DMS153 (cell line): ENCODE measurements around the gene PFDN2.
A peak's percentile ranks its signal among the peaks of the same experiment; 100 is the strongest.
"Not testable (repeated sequence)": the region's sequence is repeated elsewhere in the genome, so short reads cannot be mapped to it uniquely, and the experiment has no call there.

Experiments
- DNase-seq: peaks from one replicate; lab custom pipeline; 2025; lab: John Stamatoyannopoulos, UW

PFDN2 gene

DNA sequence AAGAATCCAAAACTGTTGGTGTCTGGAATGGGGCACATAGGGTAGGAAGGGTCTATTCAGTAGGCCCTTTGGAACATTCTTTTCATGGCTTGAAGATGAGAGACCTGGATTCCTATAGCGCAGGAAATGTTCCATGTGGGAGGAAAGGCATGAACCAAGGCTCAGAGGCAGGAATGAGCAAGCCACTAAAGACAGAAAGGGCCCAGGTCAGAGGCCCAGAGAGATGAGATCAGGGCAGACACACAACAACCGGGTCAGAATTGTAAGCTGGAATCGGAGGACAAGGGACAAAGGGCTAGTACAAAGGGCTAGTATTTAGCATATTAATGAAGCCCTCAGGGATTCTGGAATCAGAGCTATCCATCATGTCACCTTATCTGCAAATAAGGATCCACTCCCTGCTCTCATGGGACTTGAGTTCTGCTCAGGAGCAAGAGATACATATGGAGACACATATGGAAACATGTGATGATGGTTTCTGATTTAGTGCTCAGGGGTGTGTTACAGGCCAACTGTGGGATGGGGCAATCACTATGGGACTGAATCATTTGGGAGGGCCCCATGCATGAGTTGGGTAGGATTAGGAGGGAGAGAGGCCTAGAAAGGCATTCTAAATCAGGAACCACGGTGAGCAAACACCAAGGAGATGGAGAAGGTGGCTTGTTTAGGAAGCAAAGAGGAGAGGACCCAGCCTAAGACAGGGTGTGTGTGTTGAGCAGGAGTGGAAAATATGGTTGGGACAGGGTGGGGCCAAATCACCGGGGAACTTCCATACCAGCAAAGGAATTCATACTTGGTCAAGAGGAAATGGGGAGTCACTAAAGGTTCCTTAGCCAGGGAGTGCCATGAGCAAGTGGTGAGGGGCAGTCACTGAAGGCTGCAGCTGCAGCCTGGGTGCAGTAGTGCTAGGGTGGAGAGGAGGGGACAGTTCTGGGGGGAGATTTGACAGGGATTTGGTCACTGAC is 37.1 kb downstream of the PFDN2 start:
- DNase-seq: no peak

DNA sequence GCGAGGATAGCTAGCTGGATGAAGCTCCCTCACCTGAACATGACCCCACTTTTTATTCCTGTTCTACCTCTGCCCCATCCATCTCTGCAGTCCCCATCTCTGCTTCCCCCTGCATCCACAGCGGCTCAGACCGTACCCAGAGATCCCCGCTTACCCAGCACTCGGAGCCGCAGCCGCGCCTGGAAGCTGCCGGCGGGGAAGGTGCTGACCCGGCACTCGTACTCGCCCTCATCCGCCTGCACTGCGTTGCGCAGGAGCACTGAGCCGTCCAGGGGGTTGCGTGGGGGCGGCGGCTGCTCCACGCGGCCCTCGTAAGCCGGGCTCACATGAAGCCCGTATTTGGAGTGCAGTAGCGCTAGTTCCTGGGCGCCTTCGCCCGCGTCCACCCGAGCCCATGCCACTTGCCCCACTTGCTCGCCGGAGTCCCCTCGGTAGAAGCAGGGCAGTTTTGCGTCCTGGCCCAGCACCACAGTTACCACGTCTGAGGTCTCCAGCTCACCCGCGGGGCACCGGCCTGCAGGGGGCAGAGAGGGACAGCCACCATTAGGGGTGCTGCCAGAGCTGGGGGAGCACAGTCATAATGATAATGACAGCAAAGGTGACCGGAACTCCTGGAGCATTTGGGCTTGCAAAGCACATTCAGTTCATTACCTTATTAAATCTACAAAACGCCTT is 38.3 kb downstream of the PFDN2 start:
- DNase-seq: no peak

DNA sequence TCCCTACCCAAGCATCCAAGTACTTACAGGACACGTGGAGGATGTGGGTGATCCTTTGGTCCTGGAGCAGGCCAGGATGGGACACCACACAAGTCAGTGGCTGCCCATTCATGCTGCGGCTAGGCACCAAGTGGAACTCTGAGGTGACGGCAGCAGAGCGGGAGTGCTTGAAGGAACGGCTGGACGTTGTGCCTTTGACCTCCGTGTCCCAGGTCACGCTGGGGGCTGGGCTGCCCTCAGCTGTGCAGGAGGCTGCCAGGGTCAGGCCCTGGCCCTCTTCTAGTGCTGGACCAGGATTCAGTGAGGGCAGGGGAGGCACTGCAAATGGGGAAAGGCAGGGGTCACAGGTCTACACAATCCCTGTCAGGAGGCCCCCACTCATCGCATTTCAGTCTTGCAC is 40.4 kb downstream of the PFDN2 start:
- DNase-seq: no peak

DNA sequence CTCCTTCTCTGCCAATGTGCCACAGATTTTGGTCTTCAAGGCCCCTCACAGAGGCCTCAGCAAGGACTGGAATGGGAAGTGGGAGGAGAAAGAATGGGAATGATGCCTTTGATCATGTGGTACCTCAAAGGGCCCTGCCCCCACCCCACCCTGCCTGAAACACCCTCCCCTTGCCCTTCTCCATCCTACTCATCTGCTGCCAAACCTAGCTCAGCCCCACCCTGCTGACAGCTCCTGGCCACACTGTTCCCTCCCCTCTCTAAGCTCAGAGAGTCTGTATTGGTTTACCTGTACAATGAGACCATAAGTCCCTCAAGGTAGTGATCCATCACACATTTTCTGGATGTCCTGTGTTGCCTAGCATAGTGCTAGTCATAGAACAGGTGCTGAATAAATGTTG is 41.4 kb downstream of the PFDN2 start:
- DNase-seq: no peak

DNA sequence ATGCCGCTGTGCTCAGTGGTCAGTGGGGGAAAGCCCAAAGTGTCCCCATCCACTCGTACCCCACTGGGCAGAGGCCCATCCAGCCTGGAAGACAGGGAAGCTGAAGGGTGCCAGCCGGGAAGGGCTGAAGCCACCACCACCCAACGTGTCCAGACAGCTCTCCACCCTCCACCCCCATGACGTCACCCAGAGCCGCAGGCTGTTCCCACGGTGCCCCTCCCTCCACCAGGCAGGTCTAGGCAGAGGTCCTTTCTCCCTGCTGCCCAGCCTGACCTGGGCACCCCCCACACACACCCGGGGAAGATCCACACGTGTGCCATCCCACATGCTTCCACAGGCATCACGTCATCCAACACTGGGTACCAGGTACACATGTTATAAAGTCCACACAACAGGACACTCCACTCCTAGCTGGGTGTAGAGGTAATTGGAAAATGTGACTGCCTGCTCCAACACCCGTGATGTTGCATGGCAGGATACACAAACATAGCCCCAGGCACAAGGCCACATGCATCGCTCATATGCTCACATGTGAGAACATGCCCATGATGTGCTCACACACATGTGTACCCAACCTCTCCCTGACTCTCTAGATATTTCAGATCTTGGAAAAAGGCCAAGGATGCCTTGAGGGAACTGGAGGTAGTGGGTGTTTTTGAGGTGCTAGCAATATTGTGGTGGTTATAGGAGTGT is 43.0 kb downstream of the PFDN2 start:
- no peak for DNase-seq

DNA sequence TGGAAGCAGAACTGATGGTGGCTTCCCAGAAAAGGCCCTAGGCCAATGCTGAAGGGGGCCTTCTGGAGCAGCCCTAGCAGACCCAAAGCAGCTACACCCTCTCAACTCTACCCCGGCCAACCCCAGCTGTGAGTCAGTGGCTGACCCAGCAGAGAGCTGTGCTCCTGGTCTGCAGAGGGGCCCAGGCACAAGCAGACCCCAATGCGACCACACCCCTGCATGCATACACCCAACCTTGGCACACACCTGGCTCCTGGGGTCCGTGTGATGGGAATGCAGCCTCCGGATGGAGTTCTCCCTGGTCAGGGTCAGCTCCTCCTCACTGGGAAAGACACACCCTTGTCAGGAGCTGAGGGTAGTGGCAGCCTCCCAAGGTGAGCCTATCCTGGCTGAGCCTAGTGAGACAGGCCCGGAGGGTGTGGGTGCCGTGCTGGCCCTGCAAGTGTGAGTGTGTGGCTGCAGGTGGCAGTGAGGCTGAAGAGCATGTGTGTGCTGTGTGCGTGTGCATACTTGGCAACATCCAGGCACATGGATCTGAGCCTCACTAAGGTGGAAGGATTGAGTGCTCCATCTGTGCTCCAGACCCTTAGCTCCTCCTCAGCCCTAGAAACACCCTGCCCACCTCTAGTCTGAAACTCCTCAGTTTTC is 44.2 kb downstream of the PFDN2 start:
- DNase-seq: no peak

DNA sequence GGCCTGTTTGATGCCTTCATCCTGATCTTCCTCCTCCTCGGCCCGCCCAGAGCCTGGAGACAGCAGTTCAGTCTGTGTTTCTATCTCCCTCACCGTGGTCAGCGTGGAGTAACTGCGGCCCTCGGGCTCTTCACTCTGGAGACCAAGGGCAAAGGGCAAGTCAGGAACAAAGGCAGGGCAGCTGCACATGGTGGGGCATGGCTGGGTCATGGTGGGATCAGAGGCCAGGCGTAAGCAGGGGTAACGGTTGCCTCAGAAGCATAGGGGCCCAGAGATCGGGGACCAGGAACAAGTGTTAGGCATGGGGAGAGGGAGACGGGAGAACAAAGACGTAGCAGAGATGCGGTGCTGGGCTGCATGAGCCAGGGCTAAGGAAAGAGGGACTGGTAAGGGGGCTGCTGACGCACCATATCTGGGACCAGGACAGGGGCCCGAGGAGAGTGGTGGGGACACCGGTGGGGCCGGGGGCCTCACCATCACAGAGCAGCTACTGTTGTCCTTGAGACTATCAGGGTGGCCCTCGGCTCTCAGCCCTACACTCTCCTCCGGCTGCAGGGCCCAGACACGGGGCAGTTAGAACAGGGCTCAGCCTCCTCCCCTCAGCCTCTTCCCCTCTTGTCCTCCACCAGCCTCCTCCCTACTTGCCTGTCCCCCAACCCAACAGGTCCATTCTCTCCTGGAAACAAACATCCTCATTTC is 44.9 kb downstream of the PFDN2 start:
- no peak for DNase-seq

DNA sequence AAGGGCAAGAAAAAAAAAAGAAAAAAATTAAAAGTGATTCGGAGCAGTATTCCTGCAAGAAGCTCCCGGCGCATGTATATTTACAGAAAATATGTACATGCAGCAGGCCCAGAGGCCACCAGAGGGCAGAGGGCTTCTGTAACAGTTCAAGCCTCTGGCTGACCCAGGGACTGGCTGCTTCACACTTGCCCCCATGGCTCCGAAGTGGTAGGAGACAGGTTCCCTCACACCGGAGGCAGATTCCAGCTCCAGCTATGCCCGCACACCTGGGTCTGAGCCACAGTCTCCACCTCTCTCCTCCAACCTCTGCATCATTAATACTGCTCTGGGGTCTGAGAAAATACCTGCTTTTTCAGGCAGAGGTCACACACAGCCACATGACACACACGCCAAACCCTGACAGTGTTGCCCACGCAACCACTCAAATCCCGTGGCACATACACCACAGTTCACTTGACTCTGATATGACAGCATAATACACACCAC is 45.9 kb downstream of the PFDN2 start:
- peak; percentile 61 for DNase-seq

DNA sequence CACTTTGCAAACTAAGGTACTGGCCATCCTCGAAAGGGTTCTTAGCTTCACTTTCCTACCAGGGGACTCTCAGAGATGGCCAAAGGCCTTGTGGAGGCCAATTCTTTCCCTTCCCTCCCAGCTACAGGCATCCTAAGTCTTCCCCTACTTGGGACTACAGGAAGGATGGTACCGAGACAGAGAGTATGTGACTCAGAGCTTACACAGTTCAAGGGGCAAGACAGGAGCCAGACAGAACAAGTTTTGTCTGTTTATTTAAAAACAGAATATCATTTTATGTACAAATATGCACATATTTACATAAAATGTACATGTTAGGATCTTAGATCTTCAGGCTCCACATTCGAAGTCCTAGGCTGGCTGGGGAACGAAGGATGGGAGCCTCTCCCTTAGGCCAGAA is 47.1 kb downstream of the PFDN2 start:
- DNase-seq: no peak

DNA sequence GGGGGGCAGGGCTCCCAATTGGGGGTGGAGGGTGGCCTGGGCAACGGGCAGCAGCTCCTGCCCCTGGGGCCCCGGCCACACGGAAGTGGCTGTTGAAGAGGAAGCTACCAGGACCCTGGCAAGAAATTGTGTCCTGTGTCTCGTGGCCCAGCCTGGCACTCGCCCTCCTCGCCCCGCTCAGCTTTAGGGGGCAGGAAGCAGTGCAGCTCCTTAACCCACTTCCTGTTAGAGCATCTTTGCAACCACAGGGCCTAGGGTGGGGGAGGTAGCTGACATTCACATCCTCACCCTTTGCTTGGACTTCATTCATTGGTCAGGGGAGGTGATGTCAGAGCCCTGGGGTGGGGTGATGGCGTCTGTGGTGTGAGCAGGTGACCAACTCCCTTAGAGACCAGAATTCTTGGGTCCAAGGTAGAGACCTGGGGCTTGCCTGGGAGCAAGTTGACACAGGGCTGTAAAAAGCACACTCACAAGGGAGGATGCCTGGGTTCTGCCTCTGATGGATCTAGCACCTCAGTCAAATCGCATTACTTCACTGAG is 48.0 kb downstream of the PFDN2 start, which contains the start of gene ARHGAP30:
TSS of gene ARHGAP30 (minus strand) at position 161 of the 540 bp plus-strand sequence. CDS start 267 bp downstream, outside the sequence.
- DNase-seq: no peak

DNA sequence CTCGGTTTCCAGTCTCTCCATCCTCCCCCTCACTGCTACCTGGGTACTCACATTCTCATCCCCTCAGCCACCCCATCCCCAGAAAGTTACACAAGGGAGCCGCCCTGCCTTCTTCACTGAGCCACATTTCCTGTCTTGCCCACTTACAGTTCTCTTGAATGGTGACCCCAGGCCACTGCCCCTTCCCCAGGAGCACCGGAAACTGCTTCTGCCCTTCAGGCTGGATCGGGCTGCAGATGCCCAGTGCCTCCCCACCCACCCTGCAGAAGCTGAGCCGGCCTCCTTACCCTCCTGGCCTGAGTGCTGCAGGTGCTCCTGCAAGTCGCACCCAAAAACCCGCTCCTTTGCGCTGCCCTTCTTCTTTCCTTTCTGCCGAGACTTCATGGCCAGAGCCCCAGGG is 48.6 kb downstream of the PFDN2 start:
- no peak for DNase-seq

DNA sequence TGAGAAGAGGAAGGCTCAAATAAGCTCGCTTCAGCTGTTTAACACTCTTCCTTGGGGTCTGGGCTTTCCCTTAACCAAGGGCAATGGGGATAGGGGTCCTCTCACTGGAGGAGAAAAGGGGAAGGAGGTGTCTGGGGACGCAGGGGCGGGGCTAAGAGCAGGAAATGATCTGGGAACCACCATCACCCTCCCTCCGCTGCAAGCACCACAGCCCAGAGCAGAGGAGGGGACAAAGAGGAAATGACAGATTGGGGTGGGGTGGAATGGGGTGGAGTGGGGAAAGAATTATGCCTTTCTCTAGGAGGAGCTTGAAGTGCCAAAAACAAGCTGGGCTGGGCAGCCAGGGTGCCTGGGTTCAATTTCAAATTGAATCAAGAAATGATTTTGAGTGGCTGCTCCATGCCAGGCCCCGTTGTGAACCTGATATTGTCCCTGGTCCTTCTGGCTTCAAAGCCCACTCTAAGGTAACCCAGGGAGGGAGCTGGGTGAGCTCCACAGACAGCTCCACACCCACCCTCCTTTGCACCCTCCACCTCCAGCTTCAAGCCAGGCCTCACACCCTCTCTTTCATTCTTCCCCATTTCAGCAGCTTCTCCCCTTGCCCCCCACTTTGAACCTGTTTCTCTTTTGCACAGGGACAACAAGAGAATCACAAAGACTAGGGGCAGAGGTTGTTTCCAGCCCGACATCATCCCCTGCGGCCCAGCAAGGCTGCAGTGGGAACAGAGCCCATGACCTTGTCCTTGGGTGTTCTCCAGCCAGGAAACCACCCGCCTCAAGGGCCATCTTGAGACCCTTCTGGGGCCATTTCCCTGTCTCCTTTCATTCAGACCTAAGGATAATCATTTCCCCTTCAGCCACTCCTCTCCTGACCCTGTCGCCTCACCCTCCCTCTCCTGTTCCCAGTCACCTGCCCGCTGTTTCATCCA is 49.3 kb downstream of the PFDN2 start:
- no peak for DNase-seq

DNA sequence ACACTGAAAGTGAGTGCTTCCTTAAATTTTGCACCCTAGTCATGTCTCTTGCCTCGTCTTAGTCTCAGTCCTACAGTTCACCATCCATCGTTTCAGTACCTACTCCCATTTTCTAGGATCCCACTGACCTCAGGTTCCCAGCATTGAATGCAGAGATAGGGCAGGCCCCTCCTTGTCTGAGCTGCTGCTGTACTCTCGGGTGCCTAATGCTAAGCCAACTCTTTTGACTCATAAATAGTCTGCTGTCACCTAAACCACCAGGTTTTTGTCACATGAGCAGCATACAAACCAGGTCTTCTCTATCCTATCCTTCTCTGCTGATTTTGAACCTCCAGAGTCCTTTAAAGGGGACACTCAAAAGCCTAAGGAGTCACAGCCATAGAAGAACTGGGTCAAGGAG is 51.1 kb downstream of the PFDN2 start:
- no peak for DNase-seq

DNA sequence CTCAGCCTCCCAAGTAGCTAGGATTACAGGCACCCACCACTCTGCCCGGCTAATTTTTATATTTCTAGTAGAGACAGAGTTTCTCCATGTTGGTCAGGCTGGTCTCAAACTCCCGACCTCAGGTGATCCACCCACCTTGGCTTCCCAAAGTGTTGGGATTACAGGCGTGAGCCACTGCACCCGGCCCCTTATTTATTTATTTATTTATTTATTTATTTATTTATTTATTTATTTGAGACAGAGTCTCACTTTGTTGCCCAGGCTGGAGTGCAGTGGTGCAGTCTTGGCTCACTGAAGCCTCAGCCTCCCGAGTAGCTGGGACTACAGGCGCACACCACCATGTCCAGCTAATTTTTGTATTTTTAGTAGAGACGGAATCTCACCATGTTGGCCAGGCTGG is 52.2 kb downstream of the PFDN2 start:
- not testable (repeated sequence) for DNase-seq

DNA sequence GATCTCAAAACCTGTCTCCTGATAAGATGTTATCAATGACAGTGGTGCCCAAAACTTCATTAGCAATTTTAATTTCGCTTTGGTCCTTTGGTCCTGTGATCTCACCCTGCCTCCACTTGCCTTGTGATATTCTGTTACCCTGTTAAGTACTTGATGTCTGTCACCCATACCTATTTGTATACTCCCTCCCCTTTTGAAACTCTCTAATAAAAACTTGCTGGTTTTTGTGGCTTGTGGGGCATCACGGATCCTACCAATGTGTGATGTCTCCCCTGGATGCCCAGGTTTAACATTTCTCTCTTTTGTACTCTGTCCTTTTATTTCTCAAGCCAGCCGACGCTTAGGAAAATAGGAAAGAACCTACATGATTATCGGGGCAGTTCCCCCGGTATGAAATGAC is 53.9 kb downstream of the PFDN2 start:
- DNase-seq: not testable (repeated sequence)

DNA sequence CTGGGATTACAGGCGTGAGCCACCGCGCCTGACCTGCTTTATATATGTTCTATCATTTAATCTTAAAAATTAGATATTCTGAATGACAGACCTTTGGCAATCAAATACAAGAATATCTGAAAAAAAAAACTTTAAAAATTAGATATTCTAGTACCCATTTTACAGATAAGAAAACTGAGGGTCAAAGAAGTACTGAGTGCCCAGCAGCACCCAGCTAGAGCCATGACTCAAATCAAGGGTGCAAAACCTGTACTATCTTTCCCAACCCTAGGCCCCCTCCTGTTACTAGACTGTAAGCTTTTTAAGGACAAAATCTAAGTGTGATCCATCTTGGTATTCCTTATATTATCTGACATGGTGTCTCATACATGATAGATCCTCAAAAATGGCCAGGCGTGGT is 56.4 kb downstream of the PFDN2 start:
- DNase-seq: no peak

DNA sequence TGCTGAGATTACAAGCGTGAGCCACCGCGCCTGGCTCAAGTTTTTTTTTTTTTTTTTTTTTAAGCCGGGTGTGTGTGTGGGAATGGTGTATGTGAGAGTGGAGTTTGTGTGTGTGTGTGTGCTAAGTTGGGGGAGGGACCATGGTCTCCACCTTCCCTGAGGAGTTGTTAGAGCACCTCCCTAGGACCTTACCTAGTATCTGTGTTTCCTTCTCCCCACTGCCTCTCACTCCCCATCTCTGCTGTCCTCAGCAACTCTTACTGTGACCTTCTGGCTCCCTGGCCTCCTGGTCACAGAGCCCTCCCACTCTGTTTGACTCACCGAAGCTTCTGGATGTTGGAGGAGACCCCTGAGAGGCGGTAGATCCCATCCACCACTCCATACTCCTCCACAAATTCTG is 58.5 kb downstream of the PFDN2 start:
- no peak for DNase-seq

DNA sequence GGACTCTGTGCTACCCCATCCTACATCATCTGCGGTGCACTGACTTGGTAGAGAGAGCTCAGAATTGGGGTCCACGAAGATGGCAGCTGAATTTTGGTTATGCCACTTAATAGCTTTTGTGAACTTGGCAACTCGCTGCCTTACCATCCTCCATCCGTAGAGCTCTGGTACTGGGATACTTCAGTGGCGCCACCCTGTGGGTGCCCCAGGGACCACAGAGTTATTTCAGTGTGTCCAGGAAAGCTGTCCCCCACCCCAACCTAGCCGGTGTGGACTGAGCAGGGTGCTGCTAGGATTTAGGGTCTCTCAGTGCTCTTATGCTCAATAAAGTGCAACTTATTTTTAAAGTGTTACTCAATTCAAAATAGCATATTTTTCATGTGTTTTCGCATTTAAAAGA is 63.0 kb downstream of the PFDN2 start:
- no peak for DNase-seq

DNA sequence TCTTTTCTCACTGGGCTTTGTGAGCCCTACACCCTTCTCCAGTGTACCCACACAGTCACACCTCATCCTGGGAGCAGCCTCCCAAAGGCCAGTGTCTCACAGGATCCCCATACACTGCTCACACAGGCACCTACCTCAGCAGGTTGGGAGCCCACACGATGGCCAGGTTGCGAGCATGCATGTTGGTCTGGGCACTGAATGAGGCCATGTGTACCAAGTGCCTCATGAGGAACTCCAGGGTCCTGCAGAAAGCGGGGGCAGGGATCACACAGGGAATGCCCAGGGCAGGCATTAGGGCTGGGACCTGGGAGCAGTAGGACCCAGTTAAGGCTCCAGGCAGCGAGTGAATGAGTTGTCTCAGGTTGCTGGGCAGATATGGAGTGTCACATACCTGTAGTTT is 63.6 kb downstream of the PFDN2 start:
- DNase-seq: no peak

DNA sequence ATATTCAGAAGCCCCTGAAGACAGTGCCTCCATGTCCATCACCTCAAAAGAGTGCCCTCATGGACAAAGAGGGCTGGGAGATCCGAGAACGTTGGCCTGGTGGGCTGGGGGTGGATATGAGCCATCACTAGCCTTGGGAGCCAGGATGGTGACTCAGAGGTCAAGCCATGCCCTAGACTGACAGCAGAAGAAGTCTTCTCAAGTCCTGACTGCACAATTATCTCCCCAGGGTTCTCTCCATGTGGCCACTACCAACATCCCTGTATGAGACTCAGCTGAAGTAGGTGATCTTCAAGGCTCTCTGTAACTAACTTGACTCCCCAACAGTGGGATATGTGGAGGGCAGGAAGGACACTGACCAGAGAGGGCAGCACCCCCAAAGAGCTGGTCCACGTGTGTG is 64.9 kb downstream of the PFDN2 start:
- DNase-seq: no peak
